ENCODE results near the gene ADAMTS17.

Gene ADAMTS17

GRCh38 chr15:100307241-100308212 is 34.2 kb downstream of the ADAMTS17 start:
- TF ChIP-seq CTCF (IDR thresholded peaks at IDR 0.05) = no peak

DNA sequence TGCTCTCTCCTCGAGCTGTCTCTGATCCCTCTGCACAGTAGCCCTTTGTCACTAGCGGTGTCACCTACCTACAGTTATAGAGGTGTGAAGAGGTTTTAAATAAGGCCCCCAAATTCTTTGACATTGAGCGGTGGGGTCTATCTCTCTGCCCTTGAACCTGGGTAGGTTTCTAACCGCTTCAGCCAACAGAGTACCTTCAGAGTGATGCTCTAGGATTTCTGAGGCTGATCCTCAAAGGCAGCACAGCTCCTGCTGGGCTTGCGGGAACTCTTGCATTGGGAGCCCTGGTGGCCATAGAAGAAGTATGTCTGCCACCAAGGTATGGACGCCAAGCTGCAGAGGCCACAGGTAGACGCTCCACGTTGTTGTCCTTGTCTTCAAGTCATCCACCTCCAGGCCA is 35.7 kb downstream of the ADAMTS17 start:
- TF ChIP-seq CTCF (IDR thresholded peaks at IDR 0.05) = no peak

- no peak for TF ChIP-seq CTCF (IDR thresholded peaks at IDR 0.05)
These were observed 39.8 kb downstream of the ADAMTS17 start for GRCh38 chr15:100301910-100302431.

GRCh38 chr15:100298257-100298656 is 43.5 kb downstream of the ADAMTS17 start:
- no peak for TF ChIP-seq CTCF (IDR thresholded peaks at IDR 0.05)

DNA sequence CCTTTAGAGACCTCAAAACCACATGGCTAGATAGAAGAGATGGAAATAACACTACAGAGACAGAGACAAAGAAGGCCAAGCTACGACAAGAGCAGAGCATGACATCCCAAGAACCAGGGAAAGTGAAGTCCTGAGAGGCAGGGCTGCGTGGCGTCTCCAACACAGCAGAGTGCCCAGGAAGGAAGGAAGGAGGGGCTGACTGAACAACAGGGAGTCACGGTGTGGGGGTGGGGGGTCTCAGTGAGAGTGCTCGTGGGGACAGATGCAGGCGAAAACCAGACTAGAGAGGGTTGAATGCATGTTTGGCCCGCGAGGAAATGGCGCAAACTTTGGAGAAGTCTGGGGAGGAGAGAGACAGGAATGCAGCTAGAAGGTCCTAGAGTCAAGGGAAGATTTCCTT is 44.0 kb downstream of the ADAMTS17 start:
- no peak for TF ChIP-seq CTCF (IDR thresholded peaks at IDR 0.05)

- no peak for TF ChIP-seq CTCF (IDR thresholded peaks at IDR 0.05)
These were observed 45.7 kb downstream of the ADAMTS17 start for GRCh38 chr15:100295939-100296565.

GRCh38 chr15:100292010-100292409 is 49.8 kb downstream of the ADAMTS17 start:
- no peak for TF ChIP-seq CTCF (IDR thresholded peaks at IDR 0.05)

All from LNCAP (cell line).